PC-9 (cell line): ENCODE results near the gene PSMD4. TPM values are rescaled to one million over a fixed set of nuclear protein-coding genes. Genes with fewer than 3 reads are reported as not detected.
A peak's percentile ranks its signal among the peaks of the same experiment; 100 is the strongest.

Experiments
- BruUV-seq: library from RNA; stranded (reverse); fragments of 400-500 nt; replicated peaks from 2 replicates; lab custom pipeline; 2021; lab: Mats Ljungman, UMichigan
- CTCF ChIA-PET: fragments of 300-600 bp; sonication (Branson Sonifier 250); formaldehyde crosslinking; loops from one replicate; lab custom pipeline; 2022; ENCODE audit warnings: antibody characterized with exemption; lab: Charles Lee
- POLR2A ChIA-PET: fragments of 300-600 bp; sonication (Branson Sonifier 250); formaldehyde crosslinking; loops from one replicate; lab custom pipeline; 2022; ENCODE audit warnings: antibody characterized with exemption; ENCODE audit not compliant: unreplicated experiment; lab: Charles Lee
- DNase-seq, 2 experiments: peaks; one replicate each; pipeline versions ENCODE4 v3.0.0 to v3.0.0-alpha.2; 2015 to 2022; ENCODE audit warnings: mixed read lengths in 1 of 2
- H2AFZ ChIP-seq: fragments of 200-600 bp; sonication (generic); 2 replicates; pipeline ENCODE4 v1.8.1; 2017; ENCODE audit warnings: antibody characterized with exemption
- H3F3A ChIP-seq: fragments of 200-600 bp; sonication (generic); 2 replicates; pipeline ENCODE4 v1.8.1; 2017; ENCODE audit warnings: antibody characterized with exemption, mild to moderate bottlenecking, low read depth; ENCODE audit not compliant: insufficient read depth
- H3K27ac ChIP-seq: fragments of 200-600 bp; sonication (generic); 2 replicates; pipeline ENCODE4 v1.6.1; 2016; ENCODE audit warnings: mixed run types
- H3K27me3 ChIP-seq: fragments of 200-600 bp; sonication (generic); 2 replicates; pipeline ENCODE4 v1.6.1; 2016; ENCODE audit warnings: low read depth, mixed run types; ENCODE audit not compliant: insufficient read depth
- H3K36me3 ChIP-seq: fragments of 200-600 bp; sonication (generic); 2 replicates; pipeline ENCODE4 v1.6.1; 2016; ENCODE audit warnings: low read depth, mixed run types
- H3K4me1 ChIP-seq: fragments of 200-600 bp; sonication (generic); replicated peaks from 2 replicates; pipeline ENCODE4 v1.6.1; 2016; ENCODE audit warnings: mixed run types; ENCODE audit not compliant: insufficient read depth
- H3K4me2 ChIP-seq: fragments of 200-600 bp; sonication (generic); 2 replicates; pipeline ENCODE4 v1.6.1; 2017; ENCODE audit warnings: mixed run types
- H3K4me3 ChIP-seq: fragments of 200-600 bp; sonication (generic); 2 replicates; pipeline ENCODE4 v1.6.1; 2016; ENCODE audit warnings: mixed run types
- H3K79me2 ChIP-seq: fragments of 200-600 bp; sonication (generic); 2 replicates; pipeline ENCODE4 v1.6.1; 2017; ENCODE audit warnings: low read depth, mixed run types
- H3K9me2 ChIP-seq: fragments of 200-600 bp; sonication (generic); 2 replicates; pipeline ENCODE4 v1.8.1; 2017; ENCODE audit warnings: mild to moderate bottlenecking; ENCODE audit not compliant: insufficient read depth
- H3K9me3 ChIP-seq: fragments of 200-600 bp; sonication (generic); 2 replicates; pipeline ENCODE4 v1.8.1; 2016; ENCODE audit warnings: low read depth; ENCODE audit not compliant: insufficient read depth
- H4K20me1 ChIP-seq: fragments of 200-600 bp; sonication (generic); 2 replicates; pipeline ENCODE4 v1.8.1; 2017; ENCODE audit not compliant: insufficient read depth
- EZH2 ChIP-seq: fragments of 200-600 bp; sonication (generic); IDR thresholded peaks from 2 replicates; pipeline ENCODE4 v1.8.0; 2017; ENCODE audit warnings: antibody characterized with exemption, low read depth
- intact Hi-C: fragments of 100-400 bp; cut with micrococcal nuclease; formaldehyde crosslinking; loops from one replicate; pipeline ENCODE4 v1.10.0; 2022; ENCODE audit not compliant: unreplicated experiment
- total RNA-seq: library from RNA; stranded (reverse); gene quantifications from 2 replicates; pipeline ENCODE4 v1.2.3, GENCODE V29; 2021
- TF ChIP-seq, protein P1 (sequence below): fragments of 200-600 bp; sonication (generic); conservative IDR thresholded peaks from 2 replicates; pipeline ENCODE4 v1.6.1; 2017; ENCODE audit warnings: mixed run types, antibody characterized with exemption, mild to moderate bottlenecking, moderate library complexity

Gene PSMD4
- total RNA-seq, 1 experiment from 2014 or later: 230 TPM

DNA sequence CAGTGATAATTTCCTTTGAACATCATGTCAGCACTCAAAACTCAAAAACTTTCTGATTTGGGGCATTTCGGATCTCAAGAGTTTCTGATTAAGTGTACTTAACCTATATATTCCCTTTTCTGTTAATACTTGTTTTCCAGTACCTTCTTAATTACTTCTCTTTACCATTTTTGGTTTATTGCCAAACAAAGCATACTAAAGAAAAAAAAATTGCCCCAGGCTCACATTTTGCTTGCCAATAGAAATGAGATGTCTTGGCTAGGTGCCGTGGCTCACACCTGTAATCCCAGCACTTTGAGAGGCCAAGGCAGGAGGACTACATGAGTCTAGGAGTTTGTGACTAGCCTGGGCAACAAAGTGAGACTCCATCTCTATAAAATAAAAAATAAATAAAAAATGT is 4.8 kb downstream of the PSMD4 start:
- no peak overlapping the region for H3K4me3 ChIP-seq
- peaks cover 20% of the 10 kb centered on the region; the same call in 1 of the 2 replicates for H3F3A ChIP-seq
- BruUV-seq: no TSS peak
- CTCF ChIA-PET: no interaction called here
- no peaks in the 10 kb centered on the region for H3K27me3 ChIP-seq
- TF ChIP-seq EZH2: no peak
- TF ChIP-seq, protein P1, sequence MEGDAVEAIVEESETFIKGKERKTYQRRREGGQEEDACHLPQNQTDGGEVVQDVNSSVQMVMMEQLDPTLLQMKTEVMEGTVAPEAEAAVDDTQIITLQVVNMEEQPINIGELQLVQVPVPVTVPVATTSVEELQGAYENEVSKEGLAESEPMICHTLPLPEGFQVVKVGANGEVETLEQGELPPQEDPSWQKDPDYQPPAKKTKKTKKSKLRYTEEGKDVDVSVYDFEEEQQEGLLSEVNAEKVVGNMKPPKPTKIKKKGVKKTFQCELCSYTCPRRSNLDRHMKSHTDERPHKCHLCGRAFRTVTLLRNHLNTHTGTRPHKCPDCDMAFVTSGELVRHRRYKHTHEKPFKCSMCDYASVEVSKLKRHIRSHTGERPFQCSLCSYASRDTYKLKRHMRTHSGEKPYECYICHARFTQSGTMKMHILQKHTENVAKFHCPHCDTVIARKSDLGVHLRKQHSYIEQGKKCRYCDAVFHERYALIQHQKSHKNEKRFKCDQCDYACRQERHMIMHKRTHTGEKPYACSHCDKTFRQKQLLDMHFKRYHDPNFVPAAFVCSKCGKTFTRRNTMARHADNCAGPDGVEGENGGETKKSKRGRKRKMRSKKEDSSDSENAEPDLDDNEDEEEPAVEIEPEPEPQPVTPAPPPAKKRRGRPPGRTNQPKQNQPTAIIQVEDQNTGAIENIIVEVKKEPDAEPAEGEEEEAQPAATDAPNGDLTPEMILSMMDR: no peak
- DNase-seq: peak in 1 of 2 experiments; percentile 37
- H3K79me2 ChIP-seq: peaks cover 64% of the 10 kb centered on the region
- intact Hi-C loops: no loop called here
- H2AFZ ChIP-seq: no peak overlapping the region
- H3K9me3 ChIP-seq: no peaks in the 10 kb centered on the region
- POLR2A ChIA-PET: no interaction called here
- peaks cover 7% of the 10 kb centered on the region for H3K4me1 ChIP-seq
- no peaks in the 10 kb centered on the region for H3K9me2 ChIP-seq
- peaks cover 23% of the 10 kb centered on the region; the same call in 1 of the 2 replicates for H4K20me1 ChIP-seq
- peaks cover 14% of the 10 kb centered on the region; the same call in 1 of the 2 replicates for H3K36me3 ChIP-seq
- H3K27ac ChIP-seq: no peak overlapping the region
- no peak overlapping the region for H3K4me2 ChIP-seq

DNA sequence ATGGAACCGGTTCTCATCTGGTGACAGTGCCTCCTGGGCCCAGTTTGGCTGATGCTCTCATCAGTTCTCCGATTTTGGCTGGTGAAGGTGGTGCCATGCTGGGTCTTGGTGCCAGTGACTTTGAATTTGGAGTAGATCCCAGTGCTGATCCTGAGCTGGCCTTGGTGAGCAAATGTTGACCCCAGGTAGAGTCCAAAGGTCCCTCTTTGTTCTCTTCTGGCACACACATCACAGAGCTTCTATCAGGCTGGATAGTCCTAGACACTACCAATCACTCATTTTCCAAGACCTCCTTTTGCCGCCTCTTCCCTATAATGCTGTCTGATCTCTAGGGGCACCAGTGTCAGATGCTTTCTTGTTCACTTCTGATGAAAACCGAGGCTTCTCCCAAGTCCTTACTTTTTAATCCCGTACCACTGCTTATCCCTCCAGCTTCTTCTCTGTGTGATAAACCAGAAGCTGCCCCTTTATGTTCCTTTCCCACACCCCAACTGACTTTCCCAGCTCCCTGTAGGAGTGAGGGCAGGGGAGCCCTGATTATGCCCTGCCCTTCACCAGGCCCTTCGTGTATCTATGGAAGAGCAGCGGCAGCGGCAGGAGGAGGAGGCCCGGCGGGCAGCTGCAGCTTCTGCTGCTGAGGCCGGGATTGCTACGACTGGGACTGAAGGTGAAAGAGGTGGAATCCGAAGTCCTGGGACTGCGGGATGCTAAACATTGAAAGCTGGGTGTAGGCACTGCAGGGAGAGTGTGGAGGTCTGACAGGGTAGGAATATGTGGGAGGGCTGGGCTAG is 11.1 kb downstream of the PSMD4 start:
- H3K9me2 ChIP-seq: no peaks in the 10 kb centered on the region
- peaks cover 6% of the 10 kb centered on the region; the same call in 1 of the 2 replicates for H3K79me2 ChIP-seq
- H3F3A ChIP-seq: peaks cover 20% of the 10 kb centered on the region
- intact Hi-C loops: no loop called here
- H3K27me3 ChIP-seq: no peaks in the 10 kb centered on the region
- no TSS peak for BruUV-seq
- H3K4me2 ChIP-seq: no peak overlapping the region
- ChIA-PET CTCF (interaction anchor here (0.6 kb wide), 1 partner anchor 45 kb away, joined by 3 read pairs; no protein-coding TSS in a partner anchor), POLR2A (no interaction called here)
- 0 out of 2 replicates have a peak, but pooled peaks cover 3% of the 10 kb centered on the region for H4K20me1 ChIP-seq
- no peaks in the 10 kb centered on the region for H3K9me3 ChIP-seq
- peaks cover 11% of the 10 kb centered on the region; the same call in 1 of the 2 replicates for H3K36me3 ChIP-seq
- no peak overlapping the region for H2AFZ ChIP-seq
- TF ChIP-seq EZH2: no peak
- TF ChIP-seq, protein P1: no peak
- H3K27ac ChIP-seq: no peak overlapping the region
- H3K4me3 ChIP-seq: no peak overlapping the region
- H3K4me1 ChIP-seq: no peaks in the 10 kb centered on the region
- no peak for DNase-seq

DNA sequence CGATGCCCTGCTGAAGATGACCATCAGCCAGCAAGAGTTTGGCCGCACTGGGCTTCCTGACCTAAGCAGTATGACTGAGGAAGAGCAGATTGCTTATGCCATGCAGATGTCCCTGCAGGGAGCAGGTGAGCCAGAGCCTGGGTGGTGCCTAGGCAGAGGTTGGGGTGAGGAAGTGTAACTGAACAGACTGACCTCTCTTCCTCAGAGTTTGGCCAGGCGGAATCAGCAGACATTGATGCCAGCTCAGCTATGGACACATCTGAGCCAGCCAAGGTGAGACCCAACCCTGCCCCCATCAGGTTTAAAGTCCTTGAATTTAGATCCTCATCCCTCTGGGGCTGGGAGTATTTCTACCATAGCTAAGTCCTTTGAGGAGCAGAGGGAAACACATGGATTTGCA is 11.8 kb downstream of the PSMD4 start:
- no peak overlapping the region for H3K27ac ChIP-seq
- H3K4me3 ChIP-seq: no peak overlapping the region
- no peak overlapping the region for H2AFZ ChIP-seq
- H3K9me2 ChIP-seq: no peaks in the 10 kb centered on the region
- 0 out of 2 replicates have a peak, but pooled peaks cover 3% of the 10 kb centered on the region for H4K20me1 ChIP-seq
- peaks cover 11% of the 10 kb centered on the region; the same call in 1 of the 2 replicates for H3K36me3 ChIP-seq
- H3F3A ChIP-seq: peaks cover 21% of the 10 kb centered on the region
- H3K9me3 ChIP-seq: no peaks in the 10 kb centered on the region
- H3K79me2 ChIP-seq: peaks cover 4% of the 10 kb centered on the region; the same call in 1 of the 2 replicates
- H3K4me2 ChIP-seq: no peak overlapping the region
- CTCF ChIA-PET: no interaction called here
- no peaks in the 10 kb centered on the region for H3K27me3 ChIP-seq
- POLR2A ChIA-PET: no interaction called here
- BruUV-seq: no TSS peak
- no peak for DNase-seq
- H3K4me1 ChIP-seq: no peaks in the 10 kb centered on the region
- no peak for TF ChIP-seq EZH2
- intact Hi-C loops: no loop called here
